GM23338 (cell line): ENCODE data around the gene SLC44A1. TPM values are rescaled to one million over a fixed set of nuclear protein-coding genes. Genes with fewer than 3 reads are reported as not detected.

ENCODE experiments used
- ATAC-seq: fragments of 200-7000 bp; cut with Tn5 transposase; 3 replicates; pipeline ENCODE4 v1.9.1; 2020
- DNase-seq: peaks from one replicate; pipeline ENCODE4 v3.0.0-alpha.2; 2015; ENCODE audit warnings: low spot score
- H2AFZ ChIP-seq: fragments of 200-600 bp; sonication (generic); 2 replicates; pipeline ENCODE4 v1.8.0; 2016; ENCODE audit warnings: antibody characterized with exemption, mild to moderate bottlenecking, moderate library complexity
- H3F3A ChIP-seq: fragments of 200-600 bp; sonication (generic); replicated peaks from 2 replicates; pipeline ENCODE4 v1.8.0; 2017; ENCODE audit warnings: antibody characterized with exemption, mixed run types, low read depth
- H3K27ac ChIP-seq: fragments of 200-600 bp; sonication (generic); 2 replicates; pipeline ENCODE4 v1.6.1; 2016; ENCODE audit warnings: low read depth
- H3K27me3 ChIP-seq: fragments of 200-600 bp; sonication (generic); 2 replicates; pipeline ENCODE4 v1.8.0; 2016; ENCODE audit warnings: mild to moderate bottlenecking, mixed run types, moderate library complexity; ENCODE audit not compliant: insufficient read depth
- H3K36me3 ChIP-seq: fragments of 200-600 bp; sonication (generic); 2 replicates; pipeline ENCODE4 v1.8.0; 2016; ENCODE audit warnings: mild to moderate bottlenecking; ENCODE audit not compliant: insufficient read depth
- H3K4me1 ChIP-seq: fragments of 200-600 bp; sonication (generic); 2 replicates; pipeline ENCODE4 v1.8.0; 2016; ENCODE audit warnings: mild to moderate bottlenecking, moderate library complexity; ENCODE audit not compliant: insufficient read depth
- H3K4me2 ChIP-seq: fragments of 200-600 bp; sonication (generic); 2 replicates; pipeline ENCODE4 v1.7.1; 2017; ENCODE audit warnings: mixed run types
- H3K4me3 ChIP-seq: fragments of 200-600 bp; sonication (generic); 2 replicates; pipeline ENCODE4 v1.6.1; 2016; ENCODE audit warnings: mixed run types
- H3K79me2 ChIP-seq: fragments of 200-600 bp; sonication (generic); replicated peaks from 2 replicates; pipeline ENCODE4 v1.8.0; 2017; ENCODE audit warnings: mild to moderate bottlenecking; ENCODE audit not compliant: insufficient read depth
- H3K9me2 ChIP-seq: fragments of 200-600 bp; sonication (generic); 2 replicates; pipeline ENCODE4 v1.8.0; 2017; ENCODE audit not compliant: insufficient read depth
- H4K20me1 ChIP-seq: fragments of 200-600 bp; sonication (generic); replicated peaks from 2 replicates; pipeline ENCODE4 v1.8.0; 2017; ENCODE audit warnings: mild to moderate bottlenecking; ENCODE audit not compliant: insufficient read depth
- H3K27ac Mint-ChIP-seq: 2 replicates; pipeline ENCODE4 v1.8.0; 2020; ENCODE audit warnings: inconsistent platforms, mild to moderate bottlenecking, moderate library complexity, mixed read lengths
- H3K27me3 Mint-ChIP-seq: 3 replicates; pipeline ENCODE4 v1.8.0; 2022; ENCODE audit warnings: low read depth, mild to moderate bottlenecking, moderate library complexity, mixed read lengths, inconsistent platforms; ENCODE audit not compliant: insufficient read depth, poor library complexity
- H3K36me3 Mint-ChIP-seq: 3 replicates; pipeline ENCODE4 v1.8.0; 2021; ENCODE audit warnings: low read depth, mild to moderate bottlenecking, inconsistent platforms, moderate library complexity, mixed read lengths
- H3K4me1 Mint-ChIP-seq: 3 replicates; pipeline ENCODE4 v1.8.0; 2020; ENCODE audit warnings: mild to moderate bottlenecking, inconsistent platforms, mixed read lengths
- H3K4me3 Mint-ChIP-seq: 3 replicates; pipeline ENCODE4 v1.8.0; 2021; ENCODE audit warnings: moderate library complexity, mild to moderate bottlenecking, inconsistent platforms, mixed read lengths
- H3K9me3 Mint-ChIP-seq: 3 replicates; pipeline ENCODE4 v1.8.0; 2020; ENCODE audit warnings: moderate library complexity, mild to moderate bottlenecking, inconsistent platforms, mixed read lengths
- CREB1 ChIP-seq: fragments of 250-450 bp; sonication (Bioruptor Pico); IDR thresholded peaks from 2 replicates; pipeline ENCODE4 v1.5.0; 2020; ENCODE audit warnings: low read depth, mild to moderate bottlenecking, moderate library complexity
- CTCF ChIP-seq, 2 experiments: fragments of 200-600 bp in 1 of 2; sonication (generic) in 1 of 2; conservative IDR thresholded peaks; 2 replicates each; pipeline versions ENCODE4 v1.5.1 to v1.6.1; 2016 to 2017; ENCODE audit warnings: antibody characterized with exemption in 2 of 2, low read depth in 2 of 2, mild to moderate bottlenecking in 2 of 2, moderate library complexity in 1 of 2
- EZH2phosphoT487 ChIP-seq: fragments of 200-600 bp; sonication (generic); IDR thresholded peaks from one replicate; pipeline ENCODE4 v1.8.1; 2018; ENCODE audit warnings: antibody characterized with exemption; ENCODE audit not compliant: unreplicated experiment
- JUNB ChIP-seq: IDR thresholded peaks from one replicate; pipeline ENCODE4 v1.6.1; 2016; ENCODE audit warnings: antibody characterized with exemption; ENCODE audit not compliant: unreplicated experiment
- NANOG ChIP-seq: IDR thresholded peaks from 2 replicates; pipeline ENCODE4 v1.6.1; 2016; ENCODE audit warnings: antibody characterized with exemption, borderline replicate concordance
- POLR2AphosphoS5 ChIP-seq: IDR thresholded peaks from 2 replicates; pipeline ENCODE4 v1.6.1; 2016; ENCODE audit warnings: antibody characterized with exemption, low read depth
- REST ChIP-seq: IDR thresholded peaks from one replicate; pipeline ENCODE4 v1.6.1; 2018; ENCODE audit warnings: antibody characterized with exemption; ENCODE audit not compliant: unreplicated experiment
- STAT1 ChIP-seq: IDR thresholded peaks from one replicate; pipeline ENCODE4 v1.6.1; 2016; ENCODE audit warnings: antibody characterized with exemption; ENCODE audit not compliant: unreplicated experiment
- ZNF114 ChIP-seq: fragments of 250-450 bp; sonication (Bioruptor Pico); IDR thresholded peaks from 2 replicates; pipeline ENCODE4 v1.5.0; 2020; ENCODE audit warnings: mild to moderate bottlenecking, moderate library complexity
- ZNF331 ChIP-seq: fragments of 250-450 bp; sonication (Bioruptor Pico); IDR thresholded peaks from 2 replicates; pipeline ENCODE4 v1.5.0; 2020; ENCODE audit warnings: low read depth, mild to moderate bottlenecking, moderate library complexity
- ZNF462 ChIP-seq: fragments of 250-450 bp; sonication (Bioruptor Pico); IDR thresholded peaks from 2 replicates; pipeline ENCODE4 v1.5.0; 2020; ENCODE audit warnings: mild to moderate bottlenecking, moderate library complexity
- polyA plus RNA-seq: library from polyadenylated mRNA; unstranded; fragments of >200 nt; fragmentation: Nextera tagmentation; extraction: Ambion mirVana; gene quantifications from 2 replicates; pipeline ENCODE4 v1.2.1, GENCODE V29; 2016
- total RNA-seq: library from RNA; depleted of rRNA; stranded (reverse); fragments of >200 nt; shearing (Covaris generic); gene quantifications from 2 replicates; pipeline ENCODE4 v1.2.3, GENCODE V29; 2014

The SLC44A1 gene
- total and polyA plus RNA-seq, 2 experiments from 2014 or later: 14.9 to 75.0 TPM

DNA sequence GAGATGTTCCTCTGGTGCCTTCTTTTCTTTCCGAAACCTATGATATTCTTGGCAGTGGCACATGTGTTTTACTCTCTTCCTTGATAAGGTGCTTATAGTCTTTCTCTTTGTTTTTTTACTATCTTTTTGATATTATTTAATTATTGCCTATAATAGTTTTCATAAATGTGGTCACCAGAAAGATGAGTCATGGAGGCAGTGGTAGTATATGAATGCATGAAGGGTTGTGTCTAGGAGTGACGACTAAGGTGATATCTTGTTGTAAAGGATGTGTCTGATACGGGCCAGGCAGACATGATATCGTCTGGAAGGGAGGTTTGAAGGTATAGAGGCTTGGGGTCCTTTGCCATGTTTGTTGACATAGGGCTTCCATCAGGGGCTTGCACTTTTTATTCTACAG lies 36.8 kb downstream of the SLC44A1 start:
- Mint-ChIP-seq H3K4me1 (peaks cover 26% of the 10 kb centered on the region), H3K27me3 (peaks cover 2% of the 10 kb centered on the region), H3K4me3 (no peak overlapping the region), H3K9me3 (no peaks in the 10 kb centered on the region), H3K27ac (no peak overlapping the region), H3K36me3 (no peaks in the 10 kb centered on the region; the same call in 2 of the 3 replicates)
- no peak for TF ChIP-seq ZNF114 (CRISPR knock-in tag)
- no peak for TF ChIP-seq ZNF331 (CRISPR knock-in tag)
- TF ChIP-seq STAT1: no peak
- TF ChIP-seq CTCF (conservative IDR thresholded peaks at IDR 0.05; ENCODE audit: low read depth in 2 of 2): no peak
- TF ChIP-seq REST: no peak
- TF ChIP-seq POLR2AphosphoS5: no peak
- Histone ChIP-seq H3K27ac (no peak overlapping the region), H3K9me2 (no peaks in the 10 kb centered on the region), H3K4me1 (peaks cover 19% of the 10 kb centered on the region), H3K79me2 (peaks cover 80% of the 10 kb centered on the region), H3K36me3 (no peaks in the 10 kb centered on the region), H3F3A (no peaks in the 10 kb centered on the region; the same call in 1 of the 2 replicates), H4K20me1 (no peaks in the 10 kb centered on the region), H3K4me3 (no peak overlapping the region), H3K4me2 (no peak overlapping the region), H3K27me3 (no peaks in the 10 kb centered on the region), H2AFZ (no peak overlapping the region)
- ATAC-seq: no peak
- no peak for DNase-seq

- H3K36me3 Mint-ChIP-seq: no peaks in the 10 kb centered on the region; the same call in 2 of the 3 replicates
- Histone ChIP-seq H3K4me3 (no peak overlapping the region), H3K4me2 (no peak overlapping the region), H3K36me3 (no peaks in the 10 kb centered on the region), H3F3A (peaks cover 3% of the 10 kb centered on the region; the same call in 1 of the 2 replicates), H4K20me1 (no peaks in the 10 kb centered on the region), H3K4me1 (peaks cover 24% of the 10 kb centered on the region), H2AFZ (no peak overlapping the region), H3K27ac (no peak overlapping the region), H3K27me3 (no peaks in the 10 kb centered on the region), H3K79me2 (peaks cover 78% of the 10 kb centered on the region), H3K9me2 (no peaks in the 10 kb centered on the region)
- no peak overlapping the region; the same call in 1 of the 2 replicates for H3K27ac Mint-ChIP-seq
- no peak for DNase-seq
- ATAC-seq: no peak
- peaks cover 26% of the 10 kb centered on the region for H3K4me1 Mint-ChIP-seq
- H3K27me3 Mint-ChIP-seq: peaks cover 2% of the 10 kb centered on the region
- no peak overlapping the region for H3K4me3 Mint-ChIP-seq
- H3K9me3 Mint-ChIP-seq: no peaks in the 10 kb centered on the region
- no peak for TF ChIP-seq JUNB
- no peak for TF ChIP-seq EZH2phosphoT487
- TF ChIP-seq POLR2AphosphoS5: no peak
- no peak for TF ChIP-seq NANOG
- TF ChIP-seq ZNF462: no peak
- TF ChIP-seq CREB1 (CRISPR knock-in tag): no peak
Measured at GRCh38 chr9:105281926-105282325, 37.5 kb downstream of the SLC44A1 start.
